ENCODE measurements around the gene WNT7B. TPM values are rescaled to one million over a fixed set of nuclear protein-coding genes. Genes with fewer than 3 reads are reported as not detected.

The WNT7B gene
- total and polyA plus RNA-seq, 2 donors (not counting 1 experiment from before 2014, with no cell fraction given) = 0.22 to 0.67 TPM

- Histone ChIP-seq H4K20me1 (ENCODE audit: control insufficient read depth, insufficient read depth, low read length, poor library complexity, severe bottlenecking) (no peaks in the 10 kb centered on the region), H3K9me3 (ENCODE audit: control extremely low read depth in 1 of 3, control insufficient read depth in 2 of 3, insufficient read depth in 1 of 3, low read length in 2 of 3) (peaks cover 0 to 14% (median 0%) of the 10 kb centered on the region in 3 donors), H3K4me3 (ENCODE audit: control extremely low read depth in 1 of 5, extremely low read depth in 1 of 5, insufficient read depth in 1 of 5, low read depth in 2 of 5, low read length in 4 of 5) (no peak overlapping the region), H3K27me3 (replicated peaks in 1 of 4; ENCODE audit: control extremely low read depth in 1 of 4, control insufficient read depth in 3 of 4, insufficient read depth in 4 of 4, low read length in 3 of 4) (peaks cover 0 to 32% (median 2%) of the 10 kb centered on the region in 4 experiments), H3K4me2 (replicated peaks; ENCODE audit: low read depth, low read length, poor library complexity, severe bottlenecking) (no peak overlapping the region), H3K27ac (ENCODE audit: low read length in 2 of 2) (no peak overlapping the region), H3K4me1 (ENCODE audit: control insufficient read depth in 2 of 2, insufficient read depth in 2 of 2, low read length in 2 of 2) (no peaks in the 10 kb centered on the region), H3K9ac (ENCODE audit: low read length) (no peak overlapping the region), H3K36me3 (replicated peaks in 1 of 2; ENCODE audit: control extremely low read depth in 1 of 2, control insufficient read depth in 1 of 2, extremely low read depth in 1 of 2, insufficient read depth in 2 of 2, low read length in 1 of 2) (no peaks in the 10 kb centered on the region), H3K79me2 (ENCODE audit: control insufficient read depth, insufficient read depth, low read length) (no peaks in the 10 kb centered on the region), H2AFZ (ENCODE audit: insufficient read depth, low read depth, low read length, poor library complexity, severe bottlenecking) (no peak overlapping the region)
- H3K4me3 Mint-ChIP-seq = no peak overlapping the region
- CTCF ChIA-PET = no interaction called here
- H3K9me3 Mint-ChIP-seq (ENCODE audit: insufficient read depth) = no peaks in the 10 kb centered on the region
- H3K27ac Mint-ChIP-seq = peak overlapping the region; percentile 20
- POLR2A ChIA-PET = no interaction called here
- 96% methylated on average over 27 of the region's 27 CpGs for WGBS (ENCODE audit: insufficient coverage)
- intact Hi-C loops (cut with micrococcal nuclease) = no loop called here
- ATAC-seq (ENCODE audit: low read depth) = no peak
- TF ChIP-seq EZH2 (IDR thresholded peaks at IDR 0.05; ENCODE audit: borderline replicate concordance, insufficient read depth, low read depth, low read length, poor library complexity, severe bottlenecking) = no peak
- TF ChIP-seq, protein P1, sequence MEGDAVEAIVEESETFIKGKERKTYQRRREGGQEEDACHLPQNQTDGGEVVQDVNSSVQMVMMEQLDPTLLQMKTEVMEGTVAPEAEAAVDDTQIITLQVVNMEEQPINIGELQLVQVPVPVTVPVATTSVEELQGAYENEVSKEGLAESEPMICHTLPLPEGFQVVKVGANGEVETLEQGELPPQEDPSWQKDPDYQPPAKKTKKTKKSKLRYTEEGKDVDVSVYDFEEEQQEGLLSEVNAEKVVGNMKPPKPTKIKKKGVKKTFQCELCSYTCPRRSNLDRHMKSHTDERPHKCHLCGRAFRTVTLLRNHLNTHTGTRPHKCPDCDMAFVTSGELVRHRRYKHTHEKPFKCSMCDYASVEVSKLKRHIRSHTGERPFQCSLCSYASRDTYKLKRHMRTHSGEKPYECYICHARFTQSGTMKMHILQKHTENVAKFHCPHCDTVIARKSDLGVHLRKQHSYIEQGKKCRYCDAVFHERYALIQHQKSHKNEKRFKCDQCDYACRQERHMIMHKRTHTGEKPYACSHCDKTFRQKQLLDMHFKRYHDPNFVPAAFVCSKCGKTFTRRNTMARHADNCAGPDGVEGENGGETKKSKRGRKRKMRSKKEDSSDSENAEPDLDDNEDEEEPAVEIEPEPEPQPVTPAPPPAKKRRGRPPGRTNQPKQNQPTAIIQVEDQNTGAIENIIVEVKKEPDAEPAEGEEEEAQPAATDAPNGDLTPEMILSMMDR (IDR thresholded peaks at IDR 0.05) = no peak
- DNase-seq = no peak
- no peaks in the 10 kb centered on the region for H3K4me1 Mint-ChIP-seq
- H3K27me3 Mint-ChIP-seq = peaks cover 13% of the 10 kb centered on the region
These were observed 88.5 kb downstream of the WNT7B start for GRCh38 chr22:45888221-45889092.

Data from B cell (primary cell).